Mucosa of descending colon (tissue), 3 donors: ENCODE results near the gene CTNNA3. TPM values are rescaled to one million over a fixed set of nuclear protein-coding genes. Genes with fewer than 3 reads are reported as not detected.

ENCODE experiments used
- ATAC-seq: fragments of 200-7000 bp; cut with Tn5 transposase; one replicate; pipeline ENCODE4 v1.9.1; 2020; ENCODE audit warnings: mild to moderate bottlenecking, moderate library complexity
- DNase-seq, 3 donors: peaks; one replicate each; pipeline ENCODE4 v3.0.0-alpha.2; 2020
- H3K36me3 ChIP-seq: fragments of 200-600 bp; one replicate; pipeline ENCODE4 v1.8.0; 2021; ENCODE audit warnings: low read depth, mild to moderate bottlenecking
- H3K4me1 ChIP-seq: fragments of 200-600 bp; one replicate; pipeline ENCODE4 v1.8.0; 2021; ENCODE audit warnings: low read depth, mild to moderate bottlenecking
- H3K4me3 ChIP-seq: fragments of 200-600 bp; one replicate; pipeline ENCODE4 v1.8.0; 2021; ENCODE audit warnings: mild to moderate bottlenecking
- H3K9me3 ChIP-seq: fragments of 200-600 bp; one replicate; pipeline ENCODE4 v1.8.0; 2021; ENCODE audit warnings: mild to moderate bottlenecking
- CTCF ChIP-seq: fragments of 200-600 bp; IDR thresholded peaks from one replicate; pipeline ENCODE4 v1.8.0; 2022; ENCODE audit warnings: antibody characterized with exemption, mild to moderate bottlenecking
- intact Hi-C, 2 donors: fragments of 100-400 bp; cut with DNase I in 1 of 2; cut with micrococcal nuclease in 1 of 2; formaldehyde crosslinking; loops; one replicate each; pipeline versions ENCODE4 v1.11.0 to v1.11.1; 2022; cut with DNase I, micrococcal nuclease
- total RNA-seq, 3 donors: library from RNA; stranded (reverse); fragmentation: NEBNext Ultra II Directional in 2 of 3; extraction: Animal tissue kit (Norgen Biotek cat#: 25700) in 2 of 3; gene quantifications; one replicate each; pipeline versions ENCODE4 v1.2.1 to v1.2.4, GENCODE V29; 2021 to 2023
- donor health status: DM: no; HTN: no; CAD: no; lungs with moderate emphysema.
- donor health status: DM: no; HTN: no; CAD: no.
- donor health status: DM: no; HTN: yes; CAD: no.

Gene CTNNA3
- total RNA-seq, 3 donors from 2014 or later, result 0.52 to 7.5 (median 0.70) TPM

GRCh38 chr10:67079126-67079525, 616.9 kb downstream of the CTNNA3 start:
- no peak for TF ChIP-seq CTCF
- Histone ChIP-seq H3K4me3 (no peak overlapping the region), H3K36me3 (no peaks in the 10 kb centered on the region), H3K4me1 (no peaks in the 10 kb centered on the region), H3K9me3 (no peaks in the 10 kb centered on the region)
- DNase-seq (no peak), ATAC-seq (no peak)
- intact Hi-C loops, result no loop called here

- TF ChIP-seq CTCF, result no peak
- Histone ChIP-seq H3K9me3 (no peaks in the 10 kb centered on the region), H3K36me3 (no peaks in the 10 kb centered on the region), H3K4me3 (no peak overlapping the region), H3K4me1 (no peaks in the 10 kb centered on the region)
- ATAC-seq (no peak), DNase-seq (no peak)
- intact Hi-C loops, result no loop called here
These were observed 618.6 kb downstream of the CTNNA3 start for GRCh38 chr10:67077376-67077775.

- no peaks in the 10 kb centered on the region for H3K4me1 ChIP-seq
- ATAC-seq (no peak), DNase-seq (no peak)
- no peak for TF ChIP-seq CTCF
- no peak overlapping the region for H3K4me3 ChIP-seq
- intact Hi-C loops, result no loop called here
- H3K36me3 ChIP-seq, result no peaks in the 10 kb centered on the region
- no peaks in the 10 kb centered on the region for H3K9me3 ChIP-seq
These were observed 619.9 kb downstream of the CTNNA3 start for GRCh38 chr10:67076144-67076543.

- no peak for ATAC-seq
- intact Hi-C loops, result no loop called here
- Histone ChIP-seq H3K36me3 (no peaks in the 10 kb centered on the region), H3K4me1 (no peaks in the 10 kb centered on the region), H3K4me3 (no peak overlapping the region), H3K9me3 (no peaks in the 10 kb centered on the region)
- TF ChIP-seq CTCF, result no peak
- no peak for DNase-seq
These were observed 620.5 kb downstream of the CTNNA3 start for GRCh38 chr10:67075491-67075971.

- TF ChIP-seq CTCF, result no peak
- Histone ChIP-seq H3K36me3 (no peaks in the 10 kb centered on the region), H3K4me3 (no peak overlapping the region), H3K9me3 (no peaks in the 10 kb centered on the region), H3K4me1 (no peaks in the 10 kb centered on the region)
- no peak for ATAC-seq
- intact Hi-C loops, result no loop called here
- DNase-seq, result no peak
These were observed 623.3 kb downstream of the CTNNA3 start for GRCh38 chr10:67072654-67073053.

- intact Hi-C loops, result no loop called here
- DNase-seq (no peak), ATAC-seq (no peak)
- no peak for TF ChIP-seq CTCF
- Histone ChIP-seq H3K4me1 (no peaks in the 10 kb centered on the region), H3K4me3 (no peak overlapping the region), H3K9me3 (no peaks in the 10 kb centered on the region), H3K36me3 (no peaks in the 10 kb centered on the region)
These were observed 645.6 kb downstream of the CTNNA3 start for GRCh38 chr10:67050415-67050814.
